ENCODE results near the gene ARHGEF11.
"Not testable (repeated sequence)": the region's sequence is repeated elsewhere in the genome, so short reads cannot be mapped to it uniquely, and the experiment has no call there.

Gene ARHGEF11

GRCh38 chr1:157056269-157056668 is 10.7 kb upstream of the ARHGEF11 start:
- CTCF ChIA-PET, result no interaction called here
- DNase-seq (ENCODE audit: low spot score), result no peak
- POLR2A ChIA-PET (ENCODE audit: low non-redundant PET), result no interaction called here
- no peak overlapping the region for H3K27ac ChIP-seq
- no peak for TF ChIP-seq CTCF (conservative IDR thresholded peaks at IDR 0.05; ENCODE audit: low read depth)

GRCh38 chr1:157055729-157056128 is 10.2 kb upstream of the ARHGEF11 start:
- POLR2A ChIA-PET (ENCODE audit: low non-redundant PET); DNase-seq (ENCODE audit: low spot score); H3K27ac ChIP-seq: not testable (repeated sequence)

GRCh38 chr1:157050836-157051235 is 5.3 kb upstream of the ARHGEF11 start:
- no peak for TF ChIP-seq CTCF (conservative IDR thresholded peaks at IDR 0.05; ENCODE audit: low read depth)
- CTCF ChIA-PET, result interaction anchor here (0.7 kb wide), 1 partner anchor 102 kb away, joined by 3 read pairs; no protein-coding TSS in a partner anchor

More at GRCh38 chr1:157055729-157056128, 10.2 kb upstream of the ARHGEF11 start:
- CTCF ChIA-PET, result not testable (repeated sequence)

GRCh38 chr1:157047062-157047410 is 1.5 kb upstream of the ARHGEF11 start:
- CTCF ChIA-PET, result no interaction called here
- TF ChIP-seq CTCF (conservative IDR thresholded peaks at IDR 0.05; ENCODE audit: low read depth), result no peak
- POLR2A ChIA-PET (ENCODE audit: low non-redundant PET), result no interaction called here
- DNase-seq (ENCODE audit: low spot score), result no peak
- H3K27ac ChIP-seq, result no peak overlapping the region

More at GRCh38 chr1:157050836-157051235, 5.3 kb upstream of the ARHGEF11 start:
- H3K27ac ChIP-seq, result no peak overlapping the region
- POLR2A ChIA-PET (ENCODE audit: low non-redundant PET), result no interaction called here
- no peak for DNase-seq (ENCODE audit: low spot score)

- ChIA-PET CTCF (interaction anchor here (0.6 to 0.9 kb wide), 3 partner anchors 46 to 112 kb away, joined by 3 to 5 read pairs (median 4); no protein-coding TSS in a partner anchor), POLR2A (ENCODE audit: low non-redundant PET) (no interaction called here)
- no peak for DNase-seq (ENCODE audit: low spot score)
- no peak for TF ChIP-seq CTCF (conservative IDR thresholded peaks at IDR 0.05; ENCODE audit: low read depth)
- no peak overlapping the region for H3K27ac ChIP-seq
Observed at GRCh38 chr1:157044326-157044725, 1.2 kb downstream of the ARHGEF11 start.

- H3K27ac ChIP-seq, result no peak overlapping the region
- no peak for TF ChIP-seq CTCF (conservative IDR thresholded peaks at IDR 0.05; ENCODE audit: low read depth)
- ChIA-PET POLR2A (ENCODE audit: low non-redundant PET) (no interaction called here), CTCF (interaction anchor here (0.9 kb wide), 1 partner anchor 46 kb away, joined by 3 read pairs; no protein-coding TSS in a partner anchor)
- no peak for DNase-seq (ENCODE audit: low spot score)
Observed at GRCh38 chr1:157043685-157044084, 1.9 kb downstream of the ARHGEF11 start.

- no peak overlapping the region for H3K27ac ChIP-seq
- POLR2A ChIA-PET (ENCODE audit: low non-redundant PET), result no interaction called here
- CTCF ChIA-PET, result no interaction called here
- no peak for DNase-seq (ENCODE audit: low spot score)
- TF ChIP-seq CTCF (conservative IDR thresholded peaks at IDR 0.05; ENCODE audit: low read depth), result no peak
Observed at GRCh38 chr1:157042846-157043245, 2.7 kb downstream of the ARHGEF11 start.
